ENCODE results near the gene NKD2.
A peak's percentile ranks its signal among the peaks of the same experiment; 100 is the strongest.

DNA sequence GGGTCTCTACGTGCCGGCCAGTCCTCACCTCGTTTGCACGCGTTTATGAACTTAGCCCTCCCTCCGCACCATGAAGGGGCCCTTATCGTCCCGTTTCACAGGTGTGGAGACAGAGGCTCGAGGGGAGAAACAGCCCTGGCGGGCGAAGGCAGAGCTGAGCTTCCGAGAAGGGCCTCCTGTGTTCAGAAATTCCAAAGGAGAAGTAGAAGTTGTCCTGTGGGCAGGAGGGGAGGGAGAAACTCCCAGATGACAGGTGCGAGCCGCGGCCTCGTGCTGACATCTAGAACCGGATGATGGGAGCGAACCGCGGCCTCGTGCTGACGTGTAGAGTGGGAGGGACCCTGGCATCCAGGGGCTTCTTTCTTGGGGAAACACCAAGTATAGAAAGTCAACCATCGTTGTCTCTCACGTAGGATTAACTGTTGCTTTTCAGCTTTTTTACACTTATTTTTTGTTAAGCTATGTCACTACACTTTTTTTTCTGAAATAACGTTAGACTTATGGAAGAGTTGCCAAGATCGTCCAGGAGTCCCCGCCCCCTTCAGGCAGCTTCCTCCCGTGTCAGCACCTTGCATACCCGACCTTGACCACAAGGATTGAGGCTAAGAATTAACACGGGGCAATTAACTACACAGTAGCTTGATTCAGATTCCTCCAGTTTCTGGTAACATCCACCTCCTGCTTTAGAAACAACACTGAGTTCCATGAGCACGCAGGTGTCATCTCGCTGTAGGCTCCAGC lies 42.8 kb upstream of the NKD2 start:
- TF ChIP-seq, protein P1, sequence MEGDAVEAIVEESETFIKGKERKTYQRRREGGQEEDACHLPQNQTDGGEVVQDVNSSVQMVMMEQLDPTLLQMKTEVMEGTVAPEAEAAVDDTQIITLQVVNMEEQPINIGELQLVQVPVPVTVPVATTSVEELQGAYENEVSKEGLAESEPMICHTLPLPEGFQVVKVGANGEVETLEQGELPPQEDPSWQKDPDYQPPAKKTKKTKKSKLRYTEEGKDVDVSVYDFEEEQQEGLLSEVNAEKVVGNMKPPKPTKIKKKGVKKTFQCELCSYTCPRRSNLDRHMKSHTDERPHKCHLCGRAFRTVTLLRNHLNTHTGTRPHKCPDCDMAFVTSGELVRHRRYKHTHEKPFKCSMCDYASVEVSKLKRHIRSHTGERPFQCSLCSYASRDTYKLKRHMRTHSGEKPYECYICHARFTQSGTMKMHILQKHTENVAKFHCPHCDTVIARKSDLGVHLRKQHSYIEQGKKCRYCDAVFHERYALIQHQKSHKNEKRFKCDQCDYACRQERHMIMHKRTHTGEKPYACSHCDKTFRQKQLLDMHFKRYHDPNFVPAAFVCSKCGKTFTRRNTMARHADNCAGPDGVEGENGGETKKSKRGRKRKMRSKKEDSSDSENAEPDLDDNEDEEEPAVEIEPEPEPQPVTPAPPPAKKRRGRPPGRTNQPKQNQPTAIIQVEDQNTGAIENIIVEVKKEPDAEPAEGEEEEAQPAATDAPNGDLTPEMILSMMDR (IDR thresholded peaks at IDR 0.05; ENCODE audit: low read length), result peak; percentile 28
- no peak for TF ChIP-seq EZH2phosphoT487 (IDR thresholded peaks at IDR 0.05; ENCODE audit: low read length)

All from MM.1S (cell line).